Measurements from ENCODE around the gene ZNF319. TPM values are rescaled to one million over a fixed set of nuclear protein-coding genes. Genes with fewer than 3 reads are reported as not detected.

ZNF319 gene
- total RNA-seq, 1 donor from 2014 or later, result 14.9 TPM

DNA sequence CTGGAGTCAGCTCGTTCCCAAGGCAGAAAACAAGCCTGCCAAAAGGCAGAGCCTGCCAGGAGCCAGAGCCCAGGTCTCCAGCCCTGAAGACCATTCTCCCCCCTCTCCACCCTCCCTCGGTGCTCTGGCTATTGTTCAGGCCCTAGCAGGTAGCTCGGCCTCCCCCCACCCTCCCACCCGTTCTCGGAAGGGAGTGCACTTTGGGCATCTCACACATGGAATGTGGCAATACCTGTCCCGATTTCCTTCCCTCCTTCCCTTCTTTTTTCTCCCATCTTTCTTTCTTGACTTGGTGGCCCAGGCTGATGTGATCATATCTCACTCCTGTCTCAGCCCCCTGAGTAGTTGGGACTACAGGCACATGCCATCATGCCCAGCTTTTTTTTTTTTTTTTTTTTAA is 41.9 kb downstream of the ZNF319 start:
- Mint-ChIP-seq H3K36me3 (ENCODE audit: insufficient read depth) (no peaks in the 10 kb centered on the region), H3K4me3 (ENCODE audit: low read depth) (no peak overlapping the region), H3K9me3 (ENCODE audit: low read depth) (no peaks in the 10 kb centered on the region), H3K4me1 (ENCODE audit: low read depth) (peaks cover 5% of the 10 kb centered on the region), H3K27ac (no peak overlapping the region), H3K27me3 (peaks cover 11% of the 10 kb centered on the region)
- no peak for DNase-seq (ENCODE audit: low spot score, unreplicated experiment)
- TF ChIP-seq, protein P1, sequence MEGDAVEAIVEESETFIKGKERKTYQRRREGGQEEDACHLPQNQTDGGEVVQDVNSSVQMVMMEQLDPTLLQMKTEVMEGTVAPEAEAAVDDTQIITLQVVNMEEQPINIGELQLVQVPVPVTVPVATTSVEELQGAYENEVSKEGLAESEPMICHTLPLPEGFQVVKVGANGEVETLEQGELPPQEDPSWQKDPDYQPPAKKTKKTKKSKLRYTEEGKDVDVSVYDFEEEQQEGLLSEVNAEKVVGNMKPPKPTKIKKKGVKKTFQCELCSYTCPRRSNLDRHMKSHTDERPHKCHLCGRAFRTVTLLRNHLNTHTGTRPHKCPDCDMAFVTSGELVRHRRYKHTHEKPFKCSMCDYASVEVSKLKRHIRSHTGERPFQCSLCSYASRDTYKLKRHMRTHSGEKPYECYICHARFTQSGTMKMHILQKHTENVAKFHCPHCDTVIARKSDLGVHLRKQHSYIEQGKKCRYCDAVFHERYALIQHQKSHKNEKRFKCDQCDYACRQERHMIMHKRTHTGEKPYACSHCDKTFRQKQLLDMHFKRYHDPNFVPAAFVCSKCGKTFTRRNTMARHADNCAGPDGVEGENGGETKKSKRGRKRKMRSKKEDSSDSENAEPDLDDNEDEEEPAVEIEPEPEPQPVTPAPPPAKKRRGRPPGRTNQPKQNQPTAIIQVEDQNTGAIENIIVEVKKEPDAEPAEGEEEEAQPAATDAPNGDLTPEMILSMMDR (IDR thresholded peaks at IDR 0.05; ENCODE audit: unreplicated experiment), result no peak

DNA sequence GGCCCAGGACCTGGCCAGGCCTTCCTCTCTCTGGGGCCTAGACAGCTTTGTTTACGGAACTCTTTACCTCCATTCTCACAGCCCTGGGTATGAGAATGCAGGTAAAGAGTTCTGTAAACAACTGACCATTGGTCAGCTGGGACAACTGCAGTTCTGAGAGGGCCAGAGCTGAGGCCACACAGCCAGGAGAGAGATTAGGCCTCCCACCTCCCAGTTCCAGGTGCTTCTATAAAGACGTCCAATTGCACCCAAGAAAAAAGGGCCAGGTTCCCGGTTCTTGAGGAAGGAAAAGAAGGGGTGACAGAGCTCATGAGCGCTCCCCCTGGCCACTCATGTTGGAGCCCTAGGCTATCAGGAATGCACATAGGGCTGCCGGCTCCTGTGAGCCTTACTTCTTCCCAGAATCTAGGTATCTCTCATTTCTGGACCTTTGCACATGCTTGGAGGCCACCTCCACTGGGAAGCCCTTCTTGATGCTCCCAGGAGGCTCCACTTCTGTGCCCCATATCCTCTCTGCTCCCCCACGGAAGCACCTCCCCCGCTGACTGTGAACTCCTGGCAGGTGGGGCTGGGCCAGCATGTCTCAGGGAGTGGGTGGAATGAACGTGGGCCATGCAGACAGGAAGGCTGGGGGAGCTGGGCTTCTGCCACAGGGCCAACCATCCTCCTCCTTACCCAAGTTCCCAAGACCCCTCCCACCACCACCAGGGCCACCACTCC is 42.6 kb downstream of the ZNF319 start:
- peaks cover 11% of the 10 kb centered on the region for H3K27me3 Mint-ChIP-seq
- no peak overlapping the region for H3K27ac Mint-ChIP-seq
- no peaks in the 10 kb centered on the region for H3K9me3 Mint-ChIP-seq (ENCODE audit: low read depth)
- TF ChIP-seq, protein P1 (IDR thresholded peaks at IDR 0.05; ENCODE audit: unreplicated experiment), result no peak
- H3K4me3 Mint-ChIP-seq (ENCODE audit: low read depth), result no peak overlapping the region
- DNase-seq (ENCODE audit: low spot score, unreplicated experiment), result no peak
- H3K4me1 Mint-ChIP-seq (ENCODE audit: low read depth), result peaks cover 5% of the 10 kb centered on the region
- H3K36me3 Mint-ChIP-seq (ENCODE audit: insufficient read depth), result no peaks in the 10 kb centered on the region

DNA sequence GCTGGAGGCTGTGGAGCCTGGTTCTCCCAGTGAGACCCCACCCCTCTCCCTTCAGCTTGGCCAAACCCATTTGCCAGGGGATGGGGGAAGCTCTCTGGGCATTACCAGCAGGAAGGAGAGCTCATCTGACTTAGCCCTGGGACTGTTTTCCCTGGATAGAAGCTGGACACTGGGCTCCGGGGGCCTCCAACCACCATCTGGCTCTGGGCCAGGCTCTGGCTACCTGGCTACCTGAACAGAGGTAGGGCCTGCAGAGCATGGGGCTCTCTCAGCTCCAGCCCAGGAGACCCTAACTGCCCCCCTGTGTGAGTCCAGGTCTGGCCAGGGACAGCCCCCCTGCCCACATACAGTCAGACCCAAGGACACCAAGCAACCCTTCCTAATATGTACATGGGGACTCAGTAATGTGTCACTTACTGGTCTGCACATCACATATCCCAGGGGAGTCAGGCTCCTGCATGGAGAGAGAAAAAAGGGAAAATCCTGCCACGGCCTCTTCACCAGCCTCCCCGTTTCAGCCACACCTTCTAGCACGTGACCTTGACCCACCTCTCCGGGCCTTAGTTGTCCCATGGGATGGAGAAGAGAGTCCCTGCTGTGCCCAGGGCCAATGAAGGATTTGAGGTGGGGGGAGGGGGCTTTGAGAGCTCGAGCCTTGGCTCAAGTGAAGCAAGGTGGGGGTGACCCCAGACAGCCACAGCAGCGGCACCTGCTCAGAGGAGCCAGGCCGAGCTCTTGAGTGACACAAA is 43.4 kb downstream of the ZNF319 start:
- Mint-ChIP-seq H3K36me3 (ENCODE audit: insufficient read depth) (no peaks in the 10 kb centered on the region), H3K9me3 (ENCODE audit: low read depth) (no peaks in the 10 kb centered on the region), H3K4me3 (ENCODE audit: low read depth) (no peak overlapping the region), H3K4me1 (ENCODE audit: low read depth) (peaks cover 5% of the 10 kb centered on the region), H3K27ac (no peak overlapping the region), H3K27me3 (peaks cover 11% of the 10 kb centered on the region)
- TF ChIP-seq, protein P1 (IDR thresholded peaks at IDR 0.05; ENCODE audit: unreplicated experiment), result no peak
- no peak for DNase-seq (ENCODE audit: low spot score, unreplicated experiment)

DNA sequence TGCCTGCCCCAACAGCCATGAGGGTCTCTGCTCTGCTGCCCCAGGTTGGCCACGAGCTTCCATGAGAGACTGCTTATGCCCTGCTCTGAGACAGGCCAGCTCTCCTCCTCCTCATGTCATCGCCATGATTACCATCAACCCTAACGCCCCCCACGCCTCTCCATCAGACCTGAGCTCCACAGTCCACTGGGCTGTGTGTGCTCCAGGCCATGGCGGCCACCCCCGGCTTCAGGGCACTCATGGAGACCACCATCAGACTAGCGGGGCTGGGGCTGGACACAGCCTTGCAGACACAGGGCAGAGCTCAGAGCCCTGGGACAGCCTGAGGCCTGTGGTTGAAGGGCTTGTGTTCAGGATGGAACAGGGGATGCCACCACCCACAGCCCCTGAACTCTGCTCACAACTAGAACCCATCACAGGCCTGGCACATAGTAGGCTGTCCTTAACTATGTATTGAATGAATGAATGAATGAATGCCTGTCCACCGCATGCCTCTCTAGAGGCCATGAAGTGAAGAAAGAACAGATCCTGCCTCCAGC is 44.1 kb downstream of the ZNF319 start:
- H3K9me3 Mint-ChIP-seq (ENCODE audit: low read depth), result no peaks in the 10 kb centered on the region
- TF ChIP-seq, protein P1 (IDR thresholded peaks at IDR 0.05; ENCODE audit: unreplicated experiment), result no peak
- DNase-seq (ENCODE audit: low spot score, unreplicated experiment), result no peak
- H3K27ac Mint-ChIP-seq, result no peak overlapping the region
- no peaks in the 10 kb centered on the region for H3K36me3 Mint-ChIP-seq (ENCODE audit: insufficient read depth)
- H3K4me3 Mint-ChIP-seq (ENCODE audit: low read depth), result no peak overlapping the region
- peaks cover 5% of the 10 kb centered on the region for H3K4me1 Mint-ChIP-seq (ENCODE audit: low read depth)
- H3K27me3 Mint-ChIP-seq, result peaks cover 7% of the 10 kb centered on the region

DNA sequence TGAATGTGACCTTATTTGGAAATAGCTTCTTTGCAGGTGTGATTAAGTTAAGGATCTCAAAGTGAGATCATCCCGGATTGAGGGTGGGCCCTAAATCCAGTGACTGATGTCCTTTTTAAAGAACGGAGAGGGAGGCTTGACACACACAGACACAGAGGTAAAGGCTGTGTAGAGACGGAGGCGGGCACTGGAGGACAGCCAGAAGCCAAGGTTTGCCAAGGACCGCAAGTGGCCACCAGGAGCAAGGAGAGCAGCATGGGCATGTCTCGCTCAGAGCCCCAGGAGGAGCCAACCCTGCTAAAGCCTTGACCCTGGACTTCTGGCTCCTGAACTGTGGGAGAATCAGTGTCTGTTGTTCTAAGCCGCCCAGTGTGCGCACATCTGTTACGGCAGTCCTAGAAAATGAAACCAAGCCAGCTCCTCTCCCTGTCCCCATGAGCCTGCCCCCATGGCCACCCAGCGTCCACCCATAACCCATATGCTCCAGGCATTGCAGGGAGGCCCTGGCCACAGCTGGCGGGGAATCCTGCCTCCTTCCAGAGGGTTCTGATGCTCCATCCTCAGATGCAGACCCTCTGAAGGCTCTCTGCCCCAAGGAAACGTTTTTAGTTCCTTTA is 44.8 kb downstream of the ZNF319 start:
- DNase-seq (ENCODE audit: low spot score, unreplicated experiment), result no peak
- H3K36me3 Mint-ChIP-seq (ENCODE audit: insufficient read depth), result no peaks in the 10 kb centered on the region
- TF ChIP-seq, protein P1 (IDR thresholded peaks at IDR 0.05; ENCODE audit: unreplicated experiment), result no peak
- peaks cover 6% of the 10 kb centered on the region for H3K27me3 Mint-ChIP-seq
- H3K9me3 Mint-ChIP-seq (ENCODE audit: low read depth), result no peaks in the 10 kb centered on the region
- no peak overlapping the region for H3K27ac Mint-ChIP-seq
- H3K4me3 Mint-ChIP-seq (ENCODE audit: low read depth), result no peak overlapping the region
- H3K4me1 Mint-ChIP-seq (ENCODE audit: low read depth), result peaks cover 5% of the 10 kb centered on the region
